Measurements from ENCODE around the gene ROS1.

- TF ChIP-seq CTCF (IDR thresholded peaks at IDR 0.05; ENCODE audit: insufficient read depth, low read depth, low read length) = no peak
- TF ChIP-seq EZH2 (IDR thresholded peaks at IDR 0.05; ENCODE audit: insufficient read depth, low read length) = no peak
Measured at GRCh38 chr6:117384659-117385058, 41.1 kb downstream of the ROS1 start.
